Measurements from ENCODE around the gene DOK7. TPM values are rescaled to one million over a fixed set of nuclear protein-coding genes. Genes with fewer than 3 reads are reported as not detected.

Gene DOK7
- total and polyA plus RNA-seq, 2 donors (not counting 3 experiments of a cell fraction or from before 2014, with no cell fraction given) = not detected

DNA sequence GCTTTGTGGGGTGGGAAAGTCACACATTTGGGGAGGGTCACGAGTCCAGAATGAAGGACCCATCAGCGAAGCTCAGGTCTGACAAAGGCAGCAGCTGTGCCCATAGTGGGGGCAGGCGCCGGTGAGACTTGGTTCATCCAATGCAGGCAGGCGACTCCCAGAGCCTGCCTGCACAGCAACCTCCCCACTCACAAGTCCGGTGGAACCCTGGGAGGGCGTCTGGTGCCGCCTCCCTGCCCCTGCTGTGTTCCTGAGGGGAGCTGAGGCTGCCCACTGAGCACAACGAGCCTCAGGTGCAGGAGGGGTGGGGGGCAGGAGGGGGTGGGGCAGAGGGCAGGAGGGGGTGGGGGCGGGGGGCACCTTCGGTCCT, 55.4 kb downstream of the DOK7 start:
- DNase-seq (ENCODE audit: low read depth, low spot score) = no peak
- Histone ChIP-seq H3K9me3 (replicated peaks; ENCODE audit: control insufficient read depth, insufficient read depth, low read length) (no peaks in the 10 kb centered on the region), H3K4me3 (replicated peaks in 1 of 3; ENCODE audit: insufficient read depth in 1 of 3, low read depth in 1 of 3, low read length in 3 of 3) (no peak overlapping the region), H3K4me1 (ENCODE audit: control insufficient read depth, extremely low read depth, insufficient read depth, low read length) (no peaks in the 10 kb centered on the region), H3K79me2 (ENCODE audit: control insufficient read depth, insufficient read depth, low read length) (no peaks in the 10 kb centered on the region), H3K27ac (ENCODE audit: insufficient read depth, low read depth, low read length) (no peak overlapping the region), H3K4me2 (ENCODE audit: insufficient read depth, low read length) (no peak overlapping the region), H3K36me3 (ENCODE audit: control insufficient read depth in 2 of 2, extremely low read depth in 1 of 2, insufficient read depth in 2 of 2, low read length in 2 of 2) (peaks cover 17 to 60% of the 10 kb centered on the region in 2 experiments), H2AFZ (ENCODE audit: low read depth, low read length) (no peak overlapping the region), H3K9ac (replicated peaks; ENCODE audit: extremely low read depth, insufficient read depth, low read length) (no peak overlapping the region), H3K9me1 (replicated peaks; ENCODE audit: control insufficient read depth, extremely low read depth, insufficient read depth, low read length) (no peaks in the 10 kb centered on the region), H3K27me3 (ENCODE audit: control insufficient read depth in 2 of 2, insufficient read depth in 2 of 2, low read length in 2 of 2) (no peaks in the 10 kb centered on the region), H4K20me1 (replicated peaks; ENCODE audit: control insufficient read depth, extremely low read depth, insufficient read depth, low read length) (no peaks in the 10 kb centered on the region)
- POLR2A ChIA-PET = no interaction called here
- TF ChIP-seq FOS (IDR thresholded peaks at IDR 0.05; ENCODE audit: borderline replicate concordance, insufficient read depth, low read length) = no peak
- TF ChIP-seq EZH2 (IDR thresholded peaks at IDR 0.05; ENCODE audit: borderline replicate concordance, low read depth, low read length, severe bottlenecking) = no peak
- TF ChIP-seq GATA2 (IDR thresholded peaks at IDR 0.05; ENCODE audit: insufficient read depth, insufficient read length, low read depth, low read length) = no peak
- TF ChIP-seq MYC (IDR thresholded peaks at IDR 0.05; ENCODE audit: low read depth, low read length) = no peak
- no peak for TF ChIP-seq POLR2A (IDR thresholded peaks at IDR 0.05; ENCODE audit: low read depth, low read length)
- TF ChIP-seq JUN (IDR thresholded peaks at IDR 0.05; ENCODE audit: borderline replicate concordance, insufficient read depth, insufficient read length, low read depth) = no peak
- TF ChIP-seq, protein P1, sequence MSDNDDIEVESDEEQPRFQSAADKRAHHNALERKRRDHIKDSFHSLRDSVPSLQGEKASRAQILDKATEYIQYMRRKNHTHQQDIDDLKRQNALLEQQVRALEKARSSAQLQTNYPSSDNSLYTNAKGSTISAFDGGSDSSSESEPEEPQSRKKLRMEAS (IDR thresholded peaks at IDR 0.05; ENCODE audit: insufficient read depth, insufficient read length) = no peak
- TF ChIP-seq, protein P2, sequence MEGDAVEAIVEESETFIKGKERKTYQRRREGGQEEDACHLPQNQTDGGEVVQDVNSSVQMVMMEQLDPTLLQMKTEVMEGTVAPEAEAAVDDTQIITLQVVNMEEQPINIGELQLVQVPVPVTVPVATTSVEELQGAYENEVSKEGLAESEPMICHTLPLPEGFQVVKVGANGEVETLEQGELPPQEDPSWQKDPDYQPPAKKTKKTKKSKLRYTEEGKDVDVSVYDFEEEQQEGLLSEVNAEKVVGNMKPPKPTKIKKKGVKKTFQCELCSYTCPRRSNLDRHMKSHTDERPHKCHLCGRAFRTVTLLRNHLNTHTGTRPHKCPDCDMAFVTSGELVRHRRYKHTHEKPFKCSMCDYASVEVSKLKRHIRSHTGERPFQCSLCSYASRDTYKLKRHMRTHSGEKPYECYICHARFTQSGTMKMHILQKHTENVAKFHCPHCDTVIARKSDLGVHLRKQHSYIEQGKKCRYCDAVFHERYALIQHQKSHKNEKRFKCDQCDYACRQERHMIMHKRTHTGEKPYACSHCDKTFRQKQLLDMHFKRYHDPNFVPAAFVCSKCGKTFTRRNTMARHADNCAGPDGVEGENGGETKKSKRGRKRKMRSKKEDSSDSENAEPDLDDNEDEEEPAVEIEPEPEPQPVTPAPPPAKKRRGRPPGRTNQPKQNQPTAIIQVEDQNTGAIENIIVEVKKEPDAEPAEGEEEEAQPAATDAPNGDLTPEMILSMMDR (IDR thresholded peaks at IDR 0.05; ENCODE audit: extremely low read depth in 1 of 2, insufficient read depth in 1 of 2, low read depth in 1 of 2, low read length in 2 of 2) = no peak
- no peak for TF ChIP-seq POLR2AphosphoS5 (IDR thresholded peaks at IDR 0.05; ENCODE audit: insufficient read depth, low read depth, low read length)
- BruUV-seq (replicated peaks) = no TSS peak
- dilution Hi-C loops (cut with MboI; ENCODE audit: extremely low pct_ligation_motif_present, low sequenced_read_pairs) = no loop called here
- intact Hi-C loops (cut with micrococcal nuclease) = no loop called here
- CTCF ChIA-PET = interaction anchor here (1.7 kb wide), 1 partner anchor 362 kb away, joined by 4 read pairs; no protein-coding TSS in a partner anchor
- no peak for FAIRE-seq

Measured in endothelial cell of umbilical vein (primary cell).